NB4 (cell line): ENCODE data around the gene AFAP1.

Source experiments
- MYC ChIP-seq: IDR thresholded peaks from 2 replicates; pipeline ENCODE4 v1.6.1; 2011; ENCODE audit warnings: low read depth, low read length
- POLR2A ChIP-seq: IDR thresholded peaks from 2 replicates; pipeline ENCODE4 v1.6.1; 2011; ENCODE audit warnings: mild to moderate bottlenecking; ENCODE audit not compliant: insufficient read length; ENCODE audit errors: extremely low read depth
- TF ChIP-seq, protein P1 (sequence below): IDR thresholded peaks from one replicate; pipeline ENCODE4 v1.5.1; 2012; ENCODE audit warnings: low read depth, low read length

DNA sequence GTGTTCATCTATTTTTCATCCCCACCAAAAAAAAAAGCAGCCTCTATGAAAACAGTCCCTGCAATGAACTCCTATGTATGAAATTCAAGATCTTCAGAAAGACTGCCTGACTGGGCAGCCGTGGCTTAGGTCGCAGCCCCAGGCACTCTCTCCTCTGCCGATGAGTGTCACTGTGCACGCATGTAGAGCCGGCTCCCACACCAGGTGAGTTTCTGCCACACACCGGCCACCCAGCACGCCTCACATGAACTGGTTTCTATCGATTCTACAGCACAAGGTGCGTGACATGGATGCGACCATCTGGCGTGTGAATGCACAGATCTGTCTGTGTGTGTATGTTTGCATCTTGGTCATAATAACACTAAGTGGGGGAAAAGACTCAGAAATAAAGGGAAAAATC is 140.4 kb downstream of the AFAP1 start:
- TF ChIP-seq POLR2A (no peak), MYC (no peak)
- TF ChIP-seq, protein P1, sequence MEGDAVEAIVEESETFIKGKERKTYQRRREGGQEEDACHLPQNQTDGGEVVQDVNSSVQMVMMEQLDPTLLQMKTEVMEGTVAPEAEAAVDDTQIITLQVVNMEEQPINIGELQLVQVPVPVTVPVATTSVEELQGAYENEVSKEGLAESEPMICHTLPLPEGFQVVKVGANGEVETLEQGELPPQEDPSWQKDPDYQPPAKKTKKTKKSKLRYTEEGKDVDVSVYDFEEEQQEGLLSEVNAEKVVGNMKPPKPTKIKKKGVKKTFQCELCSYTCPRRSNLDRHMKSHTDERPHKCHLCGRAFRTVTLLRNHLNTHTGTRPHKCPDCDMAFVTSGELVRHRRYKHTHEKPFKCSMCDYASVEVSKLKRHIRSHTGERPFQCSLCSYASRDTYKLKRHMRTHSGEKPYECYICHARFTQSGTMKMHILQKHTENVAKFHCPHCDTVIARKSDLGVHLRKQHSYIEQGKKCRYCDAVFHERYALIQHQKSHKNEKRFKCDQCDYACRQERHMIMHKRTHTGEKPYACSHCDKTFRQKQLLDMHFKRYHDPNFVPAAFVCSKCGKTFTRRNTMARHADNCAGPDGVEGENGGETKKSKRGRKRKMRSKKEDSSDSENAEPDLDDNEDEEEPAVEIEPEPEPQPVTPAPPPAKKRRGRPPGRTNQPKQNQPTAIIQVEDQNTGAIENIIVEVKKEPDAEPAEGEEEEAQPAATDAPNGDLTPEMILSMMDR: no peak
